Stimulated activated CD4-positive, alpha-beta T cell treated with anti-CD3 and anti-CD28 coated beads, Interleukin-15, amount 100 ng/mL, for 48 hours (primary cell): ENCODE results near the gene MYO1E.
"Not testable (repeated sequence)": the region's sequence is repeated elsewhere in the genome, so short reads cannot be mapped to it uniquely, and the experiment has no call there.

Source experiments
- DNase-seq, 2 donors: peaks; one replicate each; pipeline ENCODE4 v3.0.0-alpha.2; 2020; ENCODE audit warnings: low read depth in 2 of 2

The MYO1E gene

DNA sequence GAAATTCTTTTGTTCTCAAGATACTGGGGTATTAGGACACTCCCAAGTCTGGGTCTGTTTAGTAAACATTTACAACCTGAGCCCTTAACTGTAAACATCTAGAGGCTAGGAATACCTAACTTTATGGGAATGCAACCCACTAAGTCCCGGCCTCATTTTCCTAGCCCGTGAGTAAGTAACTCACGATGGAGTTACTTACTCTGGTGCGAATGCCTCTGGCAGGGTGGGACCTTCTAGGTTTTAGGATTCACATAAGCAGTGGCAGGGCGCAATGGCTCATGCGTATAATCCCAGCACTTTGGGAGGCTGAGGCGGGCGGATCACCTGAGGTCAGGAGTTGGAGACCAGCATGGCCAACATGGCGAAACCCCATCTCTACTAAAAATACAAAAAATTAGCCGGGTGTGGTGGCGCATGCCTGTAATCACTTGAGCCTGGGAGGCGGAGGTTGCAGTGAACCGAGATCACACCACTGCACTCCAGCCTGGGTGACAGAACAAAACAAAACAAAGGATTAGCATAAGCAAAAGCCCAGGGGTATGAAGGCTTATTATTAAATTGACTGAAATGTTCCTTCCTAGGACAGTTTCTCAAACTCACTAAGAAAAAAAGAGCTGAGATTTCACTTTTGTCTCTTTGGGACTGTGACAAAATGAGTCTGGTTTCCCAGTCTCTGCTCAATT lies 14.7 kb upstream of the MYO1E start:
- DNase-seq = not testable (repeated sequence)

- DNase-seq = no peak
Observed at GRCh38 chr15:59385171-59385570, 12.5 kb upstream of the MYO1E start.

DNA sequence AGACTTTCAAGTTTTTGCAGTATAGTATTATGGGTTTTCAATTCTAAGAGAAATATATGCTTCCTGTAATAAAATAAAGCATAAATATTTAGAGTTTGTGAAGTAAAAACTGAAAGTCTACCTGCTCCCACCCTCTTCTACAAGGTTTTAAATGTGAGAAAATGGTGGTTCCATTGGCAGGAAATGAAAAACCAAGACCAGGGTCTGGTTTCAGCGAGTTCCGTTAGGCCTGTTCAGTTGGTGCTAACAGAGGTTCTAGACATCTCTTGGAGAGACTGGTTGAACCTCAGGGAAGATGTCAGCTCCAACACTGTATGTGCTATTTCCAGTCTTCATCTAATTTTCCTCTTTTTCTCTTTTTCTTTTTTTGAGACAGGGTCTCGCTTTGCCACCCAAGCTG lies 11.8 kb upstream of the MYO1E start:
- no peak for DNase-seq

DNA sequence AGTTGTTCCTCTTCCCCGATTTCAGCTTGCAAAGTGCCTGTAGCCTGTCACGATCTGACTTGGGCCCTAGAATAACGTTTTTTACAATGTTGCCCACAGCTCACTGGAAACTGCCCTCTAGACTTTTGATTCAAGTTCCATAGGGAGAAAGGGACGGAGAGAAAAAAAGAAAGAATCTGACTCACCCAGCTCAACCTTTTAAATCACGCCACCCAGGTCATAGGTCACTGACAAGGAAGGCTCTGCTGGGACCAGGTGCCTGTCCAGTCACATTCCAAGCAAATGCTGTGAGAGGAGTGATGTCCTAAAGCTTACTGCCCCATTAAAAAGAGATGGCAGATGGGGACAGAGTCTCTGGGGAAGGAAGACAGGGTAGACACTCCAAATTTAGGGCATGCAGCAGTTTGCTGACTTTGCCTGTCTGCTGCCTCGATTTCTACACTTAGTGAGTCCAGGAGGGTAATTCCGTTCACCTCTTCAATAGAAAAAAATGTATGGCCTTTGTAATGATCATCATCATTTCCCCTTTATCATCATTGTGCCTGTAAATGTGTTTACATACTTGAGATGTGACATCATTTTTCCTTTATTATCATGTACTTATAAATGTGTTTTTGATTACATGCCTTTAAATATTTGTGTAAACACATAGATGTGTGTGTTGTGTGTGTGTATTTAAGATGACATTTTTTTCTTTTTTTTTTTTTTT lies 8.4 kb upstream of the MYO1E start:
- DNase-seq = no peak

DNA sequence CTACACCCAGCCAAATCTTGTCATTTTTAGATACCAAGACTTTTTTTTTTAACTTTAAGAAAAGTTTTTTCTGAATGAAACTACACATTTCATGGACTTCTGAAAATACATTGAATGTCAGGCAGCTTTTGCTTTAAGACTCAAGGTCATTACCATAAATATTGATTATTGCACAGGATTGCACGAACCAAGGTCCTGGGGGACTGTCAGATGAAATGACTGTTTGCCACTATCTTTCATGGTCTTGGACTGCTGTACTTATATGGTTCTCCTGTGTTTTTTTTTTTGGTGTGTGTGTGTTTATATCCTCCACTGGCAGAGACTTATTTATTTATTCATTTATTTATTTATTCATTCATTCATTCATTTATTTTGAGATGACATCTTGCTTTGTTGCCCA lies 6.9 kb upstream of the MYO1E start:
- no peak for DNase-seq

DNA sequence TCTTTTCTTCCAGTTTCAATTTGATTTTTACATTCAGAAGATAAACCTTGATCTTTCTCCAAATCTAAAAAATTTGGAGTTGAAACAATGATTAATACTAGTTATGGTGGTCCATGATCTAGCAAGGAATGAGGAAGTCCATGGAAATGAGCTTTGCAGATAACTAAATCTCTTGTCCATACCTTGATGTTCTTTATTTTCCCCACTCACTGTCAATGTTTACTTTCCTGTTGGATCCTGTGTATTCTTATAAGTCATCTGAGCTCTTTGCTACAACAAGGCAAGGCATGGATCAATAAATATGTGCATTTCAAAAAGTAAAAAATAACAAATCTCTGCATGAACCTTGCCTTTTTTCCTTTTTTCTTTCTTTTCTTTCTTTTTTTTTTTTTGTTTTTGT lies 6.2 kb upstream of the MYO1E start:
- DNase-seq = no peak

DNA sequence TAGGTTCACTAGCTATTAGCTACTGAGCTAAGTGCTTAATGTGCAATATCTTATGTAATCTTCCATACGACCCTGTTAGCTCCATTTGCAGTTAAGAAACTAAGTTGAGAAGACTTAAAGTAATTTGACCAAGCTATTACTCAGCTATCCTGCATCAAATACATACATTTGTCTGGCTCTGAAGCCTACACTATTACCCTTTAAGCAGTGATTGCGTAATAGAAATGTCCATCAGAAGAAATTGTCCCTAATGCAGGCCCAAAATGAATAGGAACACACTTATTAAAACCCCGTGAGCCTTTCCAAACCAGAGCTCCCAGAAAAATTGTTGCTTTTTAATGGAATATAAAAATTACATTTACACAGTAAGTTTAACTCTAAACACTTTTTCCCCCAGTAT lies 5.3 kb upstream of the MYO1E start:
- no peak for DNase-seq

- no peak for DNase-seq
Observed at GRCh38 chr15:59376733-59377132, 4.1 kb upstream of the MYO1E start.

DNA sequence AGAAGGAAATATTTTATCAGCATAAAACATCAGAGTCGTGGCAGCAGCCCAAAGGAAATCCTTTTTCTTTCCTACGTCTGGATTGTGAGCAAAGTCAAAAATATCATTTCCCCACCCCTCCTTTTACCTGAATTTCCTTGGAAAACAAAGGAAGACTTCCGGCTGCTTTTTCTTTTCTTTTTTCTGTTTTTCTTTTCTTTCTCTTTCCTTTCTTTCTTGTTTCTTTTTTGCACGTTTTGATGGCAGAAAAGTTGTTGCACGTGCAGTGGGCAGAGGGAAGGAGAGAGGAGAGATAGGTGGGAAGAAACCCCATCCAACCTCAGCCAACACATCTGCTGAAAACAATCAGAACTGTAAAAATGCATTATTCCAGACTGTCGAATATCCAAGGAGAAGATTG lies 544 bp upstream of the MYO1E start:
- DNase-seq = no peak

DNA sequence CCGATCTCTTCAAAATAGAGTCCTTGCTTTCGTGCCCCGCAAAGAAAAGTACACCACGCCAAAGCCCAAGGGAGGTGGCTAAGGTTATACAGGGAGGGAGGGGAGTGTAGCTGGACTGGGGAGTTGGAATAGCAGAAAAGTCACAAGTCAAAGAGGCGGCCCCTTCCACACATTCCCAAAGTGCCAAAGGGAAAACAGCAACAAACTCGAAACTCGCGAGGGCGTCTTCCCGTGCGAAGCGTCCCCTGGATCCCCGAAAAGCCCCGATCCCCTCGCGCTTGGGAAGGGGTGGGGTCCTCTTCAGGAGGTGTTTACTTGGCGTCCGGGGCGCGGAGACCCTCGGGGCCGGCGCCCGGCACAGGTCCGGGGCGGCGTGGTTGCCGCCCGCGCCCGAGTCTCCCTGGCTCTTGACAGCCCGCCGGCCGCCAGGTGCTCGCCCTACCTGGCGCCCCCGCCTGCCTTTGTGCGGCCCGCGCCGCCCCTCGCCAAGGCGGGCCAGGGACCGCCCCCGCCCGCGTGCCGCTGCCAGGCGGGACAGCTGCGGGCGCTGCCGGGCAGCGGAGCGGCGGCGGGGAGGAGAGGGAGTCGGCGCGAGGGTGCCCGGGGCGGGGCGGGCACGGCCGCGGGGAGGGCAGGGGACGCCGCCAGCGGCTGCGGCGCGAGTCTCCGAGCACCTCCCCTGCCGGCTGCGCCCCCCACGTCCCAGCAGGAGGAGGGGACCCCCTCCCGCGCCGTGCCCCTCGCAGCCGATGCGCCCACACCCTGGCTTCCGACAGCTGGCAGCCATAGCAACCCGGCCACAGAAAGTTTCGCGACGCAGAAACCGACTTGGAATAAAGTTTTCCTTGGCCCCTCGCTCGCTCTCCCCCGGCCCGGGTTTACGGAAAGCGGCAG lies 966 bp downstream of the MYO1E start:
- no peak for DNase-seq

GRCh38 chr15:59369597-59369996 lies 3.1 kb downstream of the MYO1E start:
- DNase-seq = no peak

DNA sequence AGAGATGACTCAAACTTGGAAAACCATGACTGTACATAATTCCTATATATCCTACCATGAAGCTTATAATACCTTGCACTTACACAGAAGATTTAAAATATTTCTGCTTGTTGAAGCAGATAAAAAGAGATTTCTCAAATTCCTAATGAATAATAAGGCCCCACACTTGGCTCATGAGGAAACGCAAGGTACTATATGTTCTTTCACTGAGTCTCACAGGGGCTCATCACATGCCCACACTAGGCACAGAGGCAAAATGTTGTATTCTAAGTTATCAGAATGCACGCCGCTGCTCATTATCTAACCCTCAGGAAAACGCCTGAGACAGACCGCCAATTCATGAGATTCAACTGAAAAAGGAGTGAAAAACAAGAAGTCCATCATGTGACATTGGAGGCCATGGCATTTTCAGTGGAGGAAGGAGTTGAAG lies 5.6 kb downstream of the MYO1E start:
- no peak for DNase-seq

DNA sequence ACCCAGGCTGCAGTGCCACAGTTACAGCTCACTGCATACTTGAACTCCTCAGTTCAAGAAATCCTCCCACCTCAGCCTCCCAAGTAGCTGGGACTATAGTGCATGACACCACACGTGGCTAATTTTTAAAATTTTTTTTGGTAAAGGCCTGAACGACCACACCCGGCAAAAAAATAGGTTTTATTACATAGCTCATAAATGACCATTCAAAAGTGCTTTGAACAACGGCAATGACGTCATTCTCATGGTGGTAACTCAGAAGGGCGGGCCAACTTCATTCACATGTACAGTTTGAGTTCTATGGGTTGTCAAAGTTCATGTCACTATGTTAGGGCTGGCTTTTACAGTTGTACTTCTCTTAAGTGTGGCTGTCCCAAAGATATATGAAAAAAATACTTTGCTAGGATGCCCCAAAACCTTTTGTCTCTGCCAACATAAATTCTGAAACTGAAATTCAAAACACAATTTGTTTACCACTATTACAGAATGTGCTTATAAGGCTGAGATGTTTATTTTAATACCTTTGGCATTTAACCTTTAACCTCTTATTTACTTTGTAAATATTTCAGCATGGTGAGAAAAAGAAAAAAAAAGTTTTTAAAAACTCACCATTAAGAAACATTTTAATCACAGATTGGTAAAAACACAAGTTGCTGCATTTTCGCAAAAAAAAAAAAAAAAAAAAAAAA lies 6.2 kb downstream of the MYO1E start:
- DNase-seq = no peak

DNA sequence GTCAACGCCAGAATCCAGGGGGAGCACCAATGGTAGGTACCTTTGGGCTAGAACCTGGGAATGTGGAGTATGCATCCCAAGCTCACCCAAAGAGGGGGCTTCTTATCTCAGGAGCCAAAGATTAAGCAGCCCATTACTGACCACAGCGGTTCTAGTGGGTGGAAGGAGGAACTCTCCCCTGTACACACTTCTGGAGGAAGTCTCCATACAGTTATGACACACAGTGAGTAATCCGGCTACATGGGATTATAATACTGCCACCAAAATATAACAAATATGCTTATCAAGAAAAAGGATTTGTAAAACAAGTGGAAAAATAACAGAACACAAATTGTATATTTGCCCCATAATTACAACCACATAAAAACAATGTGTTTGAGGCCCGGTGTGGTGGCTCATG lies 8.4 kb downstream of the MYO1E start:
- DNase-seq = no peak

DNA sequence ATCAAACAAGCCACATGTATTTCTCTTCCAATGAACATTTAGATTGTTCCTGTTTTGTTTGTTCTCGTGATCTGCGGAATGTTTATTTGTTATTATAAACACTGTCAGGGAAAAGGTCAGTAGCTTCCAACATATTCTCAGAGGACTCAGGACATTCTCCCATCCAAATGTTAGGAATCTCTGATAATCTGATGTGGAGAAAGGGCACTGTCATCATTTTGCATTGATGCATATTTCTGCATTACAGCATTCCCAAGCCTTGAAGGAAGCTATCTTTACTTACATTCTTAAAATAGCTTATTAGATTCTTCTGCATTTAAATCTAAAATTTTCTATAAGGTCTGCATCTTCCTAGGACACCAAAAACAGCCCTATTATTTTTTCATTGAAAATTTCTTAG lies 10.3 kb downstream of the MYO1E start:
- no peak for DNase-seq

DNA sequence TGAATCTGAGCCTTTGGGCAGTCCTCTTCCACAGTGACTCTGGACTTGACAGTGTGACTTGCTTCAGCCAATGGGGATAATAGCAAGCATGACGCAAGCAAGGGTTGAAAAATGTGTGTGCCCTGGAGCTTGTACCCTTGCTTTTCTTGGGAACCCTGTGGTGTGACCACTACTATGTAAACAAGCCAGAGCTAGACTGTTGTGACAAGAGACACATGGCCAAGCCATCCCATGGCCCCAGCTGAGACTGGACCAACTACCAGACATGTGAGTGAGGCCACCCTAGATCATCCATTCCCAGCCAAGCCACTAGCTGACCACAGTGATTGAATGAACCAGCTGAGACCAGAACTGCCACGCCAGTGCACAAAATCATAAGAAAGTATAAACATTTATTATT lies 11.8 kb downstream of the MYO1E start:
- DNase-seq = no peak

DNA sequence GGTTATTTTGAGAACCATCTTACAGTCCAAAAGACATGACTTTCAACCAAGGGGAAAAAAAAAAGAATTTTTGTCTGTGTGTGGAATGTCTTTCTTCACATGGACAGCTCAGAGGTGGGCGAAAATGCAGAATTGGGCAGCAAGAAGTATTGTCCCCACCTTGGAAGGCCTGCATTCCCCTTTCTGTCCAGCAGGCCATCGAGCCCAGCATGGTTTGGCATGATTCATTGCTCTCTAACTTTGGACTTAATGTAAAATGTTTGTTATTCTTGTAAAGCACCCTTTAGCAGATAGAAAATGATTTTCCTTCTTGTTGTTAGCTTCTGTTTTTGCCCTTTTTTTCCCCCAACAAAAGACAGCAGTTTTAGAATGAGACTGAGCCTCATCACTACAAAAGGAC lies 12.4 kb downstream of the MYO1E start:
- DNase-seq = no peak

- DNase-seq = no peak
Observed at GRCh38 chr15:59355730-59356129, 16.9 kb downstream of the MYO1E start.

GRCh38 chr15:59354417-59355031 lies 18.1 kb downstream of the MYO1E start:
- DNase-seq = no peak

DNA sequence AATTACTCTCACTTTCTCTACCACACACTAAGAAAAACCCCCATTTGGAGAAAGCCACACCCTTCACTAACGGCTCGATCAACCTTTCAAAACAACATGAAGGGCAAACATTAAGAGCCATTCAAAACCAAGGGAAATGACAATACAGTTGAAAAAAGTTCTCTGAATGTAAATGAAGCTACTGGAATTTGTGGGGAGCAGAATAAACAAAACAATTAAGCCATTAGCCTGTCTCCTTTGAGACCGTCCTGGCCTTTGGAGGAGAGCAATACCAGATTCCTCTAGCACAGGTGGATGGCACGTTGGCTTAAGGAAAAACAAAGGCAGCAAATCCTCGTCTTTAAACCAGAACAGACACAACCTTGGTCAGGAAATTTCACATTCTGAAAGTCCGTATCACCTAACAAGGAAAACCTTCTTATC lies 18.7 kb downstream of the MYO1E start:
- no peak for DNase-seq

DNA sequence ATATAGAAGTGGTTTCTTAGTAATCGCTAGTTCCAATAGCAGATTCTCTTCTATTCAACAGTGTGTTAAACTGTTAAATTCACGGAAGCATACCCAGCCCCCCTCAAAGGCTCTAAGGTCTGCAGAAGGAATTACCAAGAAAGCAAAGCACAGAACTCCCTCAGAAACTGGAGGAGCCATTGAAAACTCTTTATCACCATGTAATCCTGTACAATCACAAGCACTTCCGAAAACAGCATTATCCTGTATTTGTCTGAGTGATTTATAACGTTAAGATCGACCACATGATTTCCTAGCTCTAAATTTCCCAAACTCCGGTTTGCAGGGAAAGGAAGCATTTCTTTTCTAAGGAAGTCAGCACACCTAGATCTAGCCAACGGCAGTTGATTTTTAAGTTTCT lies 20.0 kb downstream of the MYO1E start:
- no peak for DNase-seq

DNA sequence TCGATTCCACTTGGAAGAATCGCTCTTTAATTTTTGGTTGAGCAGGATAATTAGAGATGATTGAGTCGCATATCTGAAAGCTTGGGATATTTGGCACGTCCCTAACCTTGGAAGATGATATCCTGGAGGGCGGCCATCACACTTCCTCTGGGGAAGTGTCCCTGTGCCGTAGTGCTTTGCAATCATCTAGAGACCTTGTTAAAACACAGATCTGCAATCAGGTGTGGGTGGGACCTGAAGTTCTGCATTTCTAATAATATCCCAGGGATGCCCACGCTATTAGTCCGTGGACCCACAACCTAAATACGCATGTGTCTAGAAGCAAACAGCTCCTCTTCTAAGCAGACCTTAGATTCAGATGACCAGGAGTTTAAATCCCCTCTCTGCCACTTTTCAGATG lies 20.5 kb downstream of the MYO1E start:
- no peak for DNase-seq
